ENCODE measurements around the gene DHRS13.

Gene DHRS13

DNA sequence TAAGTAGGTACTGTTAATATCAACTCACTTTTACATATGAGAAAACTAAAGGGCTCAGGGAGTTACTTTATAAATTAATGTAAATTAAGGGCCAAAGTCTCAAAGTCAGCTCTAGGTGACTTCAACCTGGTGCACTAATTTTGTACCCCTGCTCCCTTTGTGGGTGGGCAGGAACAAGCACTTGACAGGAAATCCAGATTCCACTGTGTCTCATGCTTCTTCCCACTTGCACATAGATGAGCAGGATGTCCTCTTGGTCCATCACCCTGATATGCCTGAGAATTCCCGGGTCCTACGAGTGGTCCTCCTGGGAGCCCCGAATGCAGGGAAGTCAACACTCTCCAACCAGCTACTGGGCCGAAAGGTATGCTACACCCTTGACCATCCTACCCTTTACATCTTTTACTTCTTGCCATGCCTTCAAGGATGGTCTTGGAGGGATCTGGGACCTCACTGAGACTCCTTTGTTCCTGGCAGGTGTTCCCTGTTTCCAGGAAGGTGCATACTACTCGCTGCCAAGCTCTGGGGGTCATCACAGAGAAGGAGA lies 46.8 kb downstream of the DHRS13 start:
- no peak for DNase-seq

- no peak for DNase-seq
Observed at GRCh38 chr17:28855336-28855679, 47.6 kb downstream of the DHRS13 start.

- DNase-seq = peak; percentile 72
Observed at GRCh38 chr17:28854457-28855335, 48.2 kb downstream of the DHRS13 start, which contains the start of gene ERAL1. ERAL1 (plus strand) TSS chr17:28855016; CDS start chr17:28855035, 19 bp downstream.

DNA sequence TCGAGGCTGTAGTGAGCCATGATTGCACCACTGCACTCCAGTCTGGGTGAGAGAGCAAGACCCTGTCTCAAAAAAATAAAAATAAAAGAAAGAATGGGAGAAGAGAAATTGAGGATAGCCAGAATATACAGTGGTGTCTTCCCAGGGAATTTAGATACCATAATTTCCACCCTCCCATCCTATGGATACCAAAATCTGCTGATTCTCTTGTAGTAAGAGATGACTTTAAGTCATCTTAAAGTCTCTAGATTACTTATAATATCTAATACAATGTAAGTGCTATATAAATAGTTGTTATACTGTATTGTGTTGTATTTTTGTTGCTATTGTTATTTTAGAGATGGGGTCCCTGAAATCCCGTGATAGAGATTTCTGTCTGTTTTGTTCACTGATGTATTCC lies 49.6 kb downstream of the DHRS13 start:
- DNase-seq = no peak

DNA sequence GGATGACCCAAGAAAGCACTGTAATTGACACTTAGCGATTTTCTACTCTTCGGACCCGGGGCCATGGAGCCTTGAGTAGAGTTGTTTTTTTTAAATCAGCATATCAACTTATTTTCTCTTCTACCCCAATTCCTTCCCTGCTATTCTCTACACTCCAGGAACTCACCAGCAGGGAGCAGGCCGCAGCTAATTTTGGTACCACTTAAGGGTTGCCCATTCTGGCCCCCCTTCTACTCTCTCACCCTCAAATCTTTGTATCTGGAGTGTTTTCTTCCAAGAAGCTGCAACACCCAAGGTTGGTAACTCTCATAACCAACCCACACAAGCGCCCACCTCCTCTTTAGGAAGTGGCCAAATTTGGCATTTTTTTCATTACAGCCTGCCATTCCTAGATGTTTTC lies 53.6 kb downstream of the DHRS13 start:
- no peak for DNase-seq

DNA sequence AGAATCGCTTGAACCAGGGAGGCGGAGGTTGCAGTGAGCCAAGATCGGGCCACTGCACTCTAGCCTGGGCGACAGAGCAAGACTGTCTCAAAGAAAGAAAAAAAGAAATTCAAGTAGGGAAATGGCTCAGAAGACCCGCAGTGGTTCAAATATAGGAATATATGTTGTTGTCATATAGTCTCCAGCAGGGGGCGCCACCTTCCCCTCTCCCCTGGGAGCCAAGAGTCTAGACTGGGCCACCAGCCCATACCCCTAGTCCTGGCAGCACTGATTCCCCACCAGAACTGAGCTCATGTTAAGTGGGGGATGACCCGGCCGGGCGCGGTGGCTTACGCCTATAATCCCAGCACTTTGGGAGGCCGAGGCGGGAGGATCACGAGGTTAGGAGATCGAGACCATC lies 54.2 kb downstream of the DHRS13 start:
- DNase-seq = peak; percentile 34
